ENCODE measurements around the gene JMJD4.
"Not testable (repeated sequence)": the region's sequence is repeated elsewhere in the genome, so short reads cannot be mapped to it uniquely, and the experiment has no call there.

The JMJD4 gene

DNA sequence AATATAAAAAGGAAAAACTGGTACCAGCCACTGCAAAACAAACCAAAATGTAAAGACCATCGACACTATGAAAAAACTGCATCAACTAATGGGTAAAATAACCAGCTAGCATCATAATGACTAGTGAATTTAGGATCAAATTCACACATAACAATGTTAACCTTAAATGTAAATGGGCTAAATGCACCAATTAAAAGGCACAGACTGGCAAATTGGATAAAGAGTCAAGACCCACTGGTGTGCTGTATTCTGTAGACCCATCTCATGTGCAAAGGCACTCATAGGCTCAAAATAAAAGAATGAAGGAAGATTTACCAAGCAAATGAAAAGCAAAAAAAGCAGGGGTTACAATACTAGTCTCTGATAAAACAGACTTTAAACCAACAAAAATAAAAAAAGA, 33.5 kb downstream of the JMJD4 start:
- DNase-seq (ENCODE audit: extremely low read depth in 1 of 2, low read depth in 1 of 2), result not testable (repeated sequence)

DNA sequence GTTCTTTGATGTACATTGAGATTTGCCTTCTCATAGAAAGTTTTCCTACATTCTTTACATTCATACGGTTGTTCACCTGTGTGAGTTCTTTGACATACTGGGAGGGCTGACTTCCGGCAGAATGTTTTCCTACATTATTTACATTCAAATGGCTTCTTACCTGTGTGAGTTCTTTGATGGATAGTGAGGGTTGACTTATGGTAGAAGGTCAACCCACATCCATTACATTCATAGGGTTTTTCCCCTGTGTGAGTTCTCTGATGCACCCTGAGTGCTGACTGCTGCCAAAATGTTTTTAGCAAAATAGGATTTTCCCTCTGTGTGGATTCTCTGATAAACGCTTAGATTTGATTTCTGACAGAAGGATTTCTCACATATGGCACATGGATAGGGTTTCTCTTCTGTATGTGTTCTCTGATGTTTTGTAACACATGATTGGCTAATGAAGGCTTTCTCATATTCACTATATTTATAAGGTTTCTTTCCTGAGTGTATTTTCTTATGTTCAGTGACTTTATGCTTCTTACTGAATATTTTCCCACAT, 37.7 kb downstream of the JMJD4 start:
- DNase-seq (ENCODE audit: extremely low read depth in 1 of 2, low read depth in 1 of 2), result no peak

DNA sequence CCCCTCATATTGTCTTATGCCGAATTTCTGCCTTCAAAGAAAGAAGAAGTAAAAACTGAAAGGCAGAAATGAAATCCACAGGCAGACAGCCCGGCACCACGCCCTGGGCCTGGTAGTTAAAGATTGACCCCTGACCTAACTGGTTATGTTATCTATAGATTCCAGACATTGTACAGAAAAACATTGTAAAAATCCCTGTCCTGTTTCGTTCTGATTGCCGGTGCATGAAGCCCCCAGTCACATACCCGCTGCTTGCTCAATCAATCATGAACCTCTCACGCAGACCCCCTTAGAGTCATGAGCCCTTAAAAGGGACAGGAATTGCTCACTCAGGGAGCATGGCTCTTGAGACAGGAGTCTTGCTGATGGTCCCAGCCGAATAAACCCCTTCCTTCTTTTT, 49.3 kb downstream of the JMJD4 start:
- DNase-seq (ENCODE audit: extremely low read depth in 1 of 2, low read depth in 1 of 2), result no peak
